ENCODE measurements around the gene CHRNA4. TPM values are rescaled to one million over a fixed set of nuclear protein-coding genes. Genes with fewer than 3 reads are reported as not detected.

CHRNA4 gene
- total and polyA plus RNA-seq, 2 of the 13 experiments (the other 11 are each of a cell fraction or from before 2014, with no cell fraction given), result not detected

- TF ChIP-seq ZNF34 (CRISPR knock-in tag; IDR thresholded peaks at IDR 0.05; ENCODE audit: borderline replicate concordance) (no peak), MEIS2 (CRISPR knock-in tag; IDR thresholded peaks at IDR 0.05) (no peak), XBP1 (CRISPR knock-in tag; IDR thresholded peaks at IDR 0.05) (no peak), KLF15 (CRISPR knock-in tag; IDR thresholded peaks at IDR 0.05; ENCODE audit: borderline replicate concordance) (no peak), ZNF414 (CRISPR knock-in tag; IDR thresholded peaks at IDR 0.05) (no peak), ZNF749 (CRISPR knock-in tag; IDR thresholded peaks at IDR 0.05; ENCODE audit: borderline replicate concordance) (no peak), KLF13 (CRISPR knock-in tag; IDR thresholded peaks at IDR 0.05) (no peak)
- TF ChIP-seq, protein P1, sequence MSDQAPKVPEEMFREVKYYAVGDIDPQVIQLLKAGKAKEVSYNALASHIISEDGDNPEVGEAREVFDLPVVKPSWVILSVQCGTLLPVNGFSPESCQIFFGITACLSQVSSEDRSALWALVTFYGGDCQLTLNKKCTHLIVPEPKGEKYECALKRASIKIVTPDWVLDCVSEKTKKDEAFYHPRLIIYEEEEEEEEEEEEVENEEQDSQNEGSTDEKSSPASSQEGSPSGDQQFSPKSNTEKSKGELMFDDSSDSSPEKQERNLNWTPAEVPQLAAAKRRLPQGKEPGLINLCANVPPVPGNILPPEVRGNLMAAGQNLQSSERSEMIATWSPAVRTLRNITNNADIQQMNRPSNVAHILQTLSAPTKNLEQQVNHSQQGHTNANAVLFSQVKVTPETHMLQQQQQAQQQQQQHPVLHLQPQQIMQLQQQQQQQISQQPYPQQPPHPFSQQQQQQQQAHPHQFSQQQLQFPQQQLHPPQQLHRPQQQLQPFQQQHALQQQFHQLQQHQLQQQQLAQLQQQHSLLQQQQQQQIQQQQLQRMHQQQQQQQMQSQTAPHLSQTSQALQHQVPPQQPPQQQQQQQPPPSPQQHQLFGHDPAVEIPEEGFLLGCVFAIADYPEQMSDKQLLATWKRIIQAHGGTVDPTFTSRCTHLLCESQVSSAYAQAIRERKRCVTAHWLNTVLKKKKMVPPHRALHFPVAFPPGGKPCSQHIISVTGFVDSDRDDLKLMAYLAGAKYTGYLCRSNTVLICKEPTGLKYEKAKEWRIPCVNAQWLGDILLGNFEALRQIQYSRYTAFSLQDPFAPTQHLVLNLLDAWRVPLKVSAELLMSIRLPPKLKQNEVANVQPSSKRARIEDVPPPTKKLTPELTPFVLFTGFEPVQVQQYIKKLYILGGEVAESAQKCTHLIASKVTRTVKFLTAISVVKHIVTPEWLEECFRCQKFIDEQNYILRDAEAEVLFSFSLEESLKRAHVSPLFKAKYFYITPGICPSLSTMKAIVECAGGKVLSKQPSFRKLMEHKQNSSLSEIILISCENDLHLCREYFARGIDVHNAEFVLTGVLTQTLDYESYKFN (CRISPR knock-in tag; conservative IDR thresholded peaks at IDR 0.05), result no peak
Measured at GRCh38 chr20:63396300-63396699, 35.2 kb upstream of the CHRNA4 start (continued).

GRCh38 chr20:63395723-63396122, 34.6 kb upstream of the CHRNA4 start:
- no TSS peak for BruUV-seq (replicated peaks)
- DNase-seq (ENCODE audit: low spot score) (no peak), FAIRE-seq (no peak), ATAC-seq (no peak)
- in situ Hi-C loops (cut with HindIII; ENCODE audit: extremely low pct_ligation_motif_present, low pct_unique_long_range_greater_than_20kb), result no loop called here
- peaks cover 42 to 90% of the 10 kb centered on the region in 2 experiments for H3K27me3 ChIP-seq (ENCODE audit: control insufficient read depth in 1 of 2, insufficient read depth in 2 of 2, low read length in 2 of 2)
- TF ChIP-seq SOX13 (IDR thresholded peaks at IDR 0.05) (no peak), SOX13 (CRISPR knock-in tag; conservative IDR thresholded peaks at IDR 0.05 in 1 of 2, IDR thresholded peaks at IDR 0.05 in 1 of 2) (no peak)
- H3K36me3 ChIP-seq (replicated peaks in 1 of 2; ENCODE audit: control insufficient read depth in 1 of 2, insufficient read depth in 2 of 2, low read length in 2 of 2), result no peaks in the 10 kb centered on the region
- H3K4me1 ChIP-seq (ENCODE audit: insufficient read depth, low read length), result no peaks in the 10 kb centered on the region
- WGBS (ENCODE audit: low lambda C conversion rate), result 21% methylated on average over 14 of the region's 14 CpGs
- peaks cover 4% of the 10 kb centered on the region; the same call in 1 of the 2 replicates for H4K20me1 ChIP-seq (ENCODE audit: insufficient read depth, low read length)
- intact Hi-C loops (cut with micrococcal nuclease; ENCODE audit: unreplicated experiment), result no loop called here
- no peak overlapping the region for H3K4me2 ChIP-seq (ENCODE audit: low read depth, low read length)
- no peak overlapping the region for H3K9ac ChIP-seq (ENCODE audit: insufficient read depth, low read depth, low read length)
- no peak overlapping the region for H3K27ac ChIP-seq (ENCODE audit: extremely low read length, insufficient read depth, low read length)
- no peaks in the 10 kb centered on the region for H3K9me3 ChIP-seq (ENCODE audit: low read length)
- ChIA-PET CTCF (ENCODE audit: low intra/inter-chr PET ratio, low total read pairs) (no interaction called here), POLR2A (no interaction called here)
- no peaks in the 10 kb centered on the region for H3K79me2 ChIP-seq (ENCODE audit: insufficient read depth, low read length)
- no peak overlapping the region for H3K4me3 ChIP-seq (replicated peaks in 1 of 3; ENCODE audit: insufficient read depth in 1 of 3, low read depth in 2 of 3, low read length in 3 of 3)
- no peak overlapping the region for H2AFZ ChIP-seq (ENCODE audit: low read length)
